ENCODE measurements around the gene CLPX. TPM values are rescaled to one million over a fixed set of nuclear protein-coding genes. Genes with fewer than 3 reads are reported as not detected.

The CLPX gene
- total RNA-seq, 2 donors from 2014 or later, result 41.8 to 62.0 TPM

GRCh38 chr15:65223996-65224395, 38.9 kb upstream of the CLPX start:
- H3K36me3 ChIP-seq, result no peaks in the 10 kb centered on the region

GRCh38 chr15:65222891-65223290, 37.7 kb upstream of the CLPX start:
- H3K27me3 ChIP-seq, result no peaks in the 10 kb centered on the region
- no peak overlapping the region for H3K9ac ChIP-seq (ENCODE audit: low read depth in 2 of 2, low read length in 2 of 2)
- no peaks in the 10 kb centered on the region for H3K36me3 ChIP-seq
- intact Hi-C loops (cut with DNase I), result no loop called here
- H3K4me1 ChIP-seq, result no peaks in the 10 kb centered on the region
- TF ChIP-seq CTCF (IDR thresholded peaks at IDR 0.05), result no peak
- H3K4me3 ChIP-seq, result no peak overlapping the region
- no peak overlapping the region for H3K27ac ChIP-seq
- no peak for DNase-seq
- H3K9me3 ChIP-seq, result no peaks in the 10 kb centered on the region

More at GRCh38 chr15:65223996-65224395, 38.9 kb upstream of the CLPX start:
- intact Hi-C loops (cut with DNase I), result no loop called here
- no peak for TF ChIP-seq CTCF (IDR thresholded peaks at IDR 0.05)
- no peaks in the 10 kb centered on the region for H3K9me3 ChIP-seq
- no peaks in the 10 kb centered on the region for H3K27me3 ChIP-seq
- H3K9ac ChIP-seq (ENCODE audit: low read depth in 2 of 2, low read length in 2 of 2), result no peak overlapping the region
- no peak overlapping the region for H3K27ac ChIP-seq
- H3K4me3 ChIP-seq, result no peak overlapping the region
- no peaks in the 10 kb centered on the region for H3K4me1 ChIP-seq
- DNase-seq, result no peak

- H3K9ac ChIP-seq (ENCODE audit: low read depth in 2 of 2, low read length in 2 of 2), result no peak overlapping the region
- no peaks in the 10 kb centered on the region for H3K27me3 ChIP-seq
- H3K4me3 ChIP-seq, result no peak overlapping the region
- DNase-seq, result no peak
- intact Hi-C loops (cut with DNase I), result no loop called here
- no peak for TF ChIP-seq CTCF (IDR thresholded peaks at IDR 0.05)
- H3K27ac ChIP-seq, result no peak overlapping the region
- H3K9me3 ChIP-seq, result no peaks in the 10 kb centered on the region
- no peaks in the 10 kb centered on the region for H3K36me3 ChIP-seq
- H3K4me1 ChIP-seq, result no peaks in the 10 kb centered on the region
Observed at GRCh38 chr15:65221697-65222096, 36.6 kb upstream of the CLPX start.

- Histone ChIP-seq H3K9me3 (no peaks in the 10 kb centered on the region), H3K9ac (ENCODE audit: low read depth in 2 of 2, low read length in 2 of 2) (no peak overlapping the region), H3K36me3 (no peaks in the 10 kb centered on the region), H3K27ac (no peak overlapping the region), H3K4me1 (no peaks in the 10 kb centered on the region), H3K4me3 (no peak overlapping the region), H3K27me3 (no peaks in the 10 kb centered on the region)
- no peak for DNase-seq
- intact Hi-C loops (cut with DNase I), result no loop called here
- TF ChIP-seq CTCF (IDR thresholded peaks at IDR 0.05), result no peak
Observed at GRCh38 chr15:65219137-65219536, 34.0 kb upstream of the CLPX start.

GRCh38 chr15:65217526-65218482, 32.7 kb upstream of the CLPX start:
- DNase-seq, result no peak
- intact Hi-C loops (cut with DNase I), result no loop called here
- no peak overlapping the region for H3K4me3 ChIP-seq
- TF ChIP-seq CTCF (IDR thresholded peaks at IDR 0.05), result no peak
- H3K9me3 ChIP-seq, result no peaks in the 10 kb centered on the region
- no peak overlapping the region for H3K27ac ChIP-seq
- no peaks in the 10 kb centered on the region for H3K27me3 ChIP-seq
- H3K36me3 ChIP-seq, result no peaks in the 10 kb centered on the region
- H3K4me1 ChIP-seq, result no peaks in the 10 kb centered on the region
- H3K9ac ChIP-seq (ENCODE audit: low read depth in 2 of 2, low read length in 2 of 2), result no peak overlapping the region

Data from colonic mucosa (tissue), 4 donors.